HG02610 (cell line): ENCODE results near the gene CAPN5.
"Not testable (repeated sequence)": the region's sequence is repeated elsewhere in the genome, so short reads cannot be mapped to it uniquely, and the experiment has no call there.

Experiments
- ATAC-seq: cut with Tn5 transposase; IDR thresholded peaks from one replicate; pipeline ENCODE4 v1.9.1; 2021; ENCODE audit warnings: mild to moderate bottlenecking, moderate library complexity; ENCODE audit not compliant: unreplicated experiment

The CAPN5 gene

GRCh38 chr11:77066229-77067042, at the start of gene CAPN5:
Gene CAPN5 (plus strand): TSS chr11:77066971. CDS start chr11:77084887, 17,916 bp downstream.
- peak; percentile 91 for ATAC-seq

- ATAC-seq, result not testable (repeated sequence)
Measured at GRCh38 chr11:77018396-77018924, 48.3 kb upstream of the CAPN5 start.

- ATAC-seq, result no peak
Measured at GRCh38 chr11:77019976-77020595, 46.7 kb upstream of the CAPN5 start.

GRCh38 chr11:77020734-77021133, 46.0 kb upstream of the CAPN5 start:
- ATAC-seq, result no peak

- no peak for ATAC-seq
Measured at GRCh38 chr11:77024745-77025144, 42.0 kb upstream of the CAPN5 start.

- ATAC-seq, result no peak
Measured at GRCh38 chr11:77026221-77026620, 40.5 kb upstream of the CAPN5 start.

DNA sequence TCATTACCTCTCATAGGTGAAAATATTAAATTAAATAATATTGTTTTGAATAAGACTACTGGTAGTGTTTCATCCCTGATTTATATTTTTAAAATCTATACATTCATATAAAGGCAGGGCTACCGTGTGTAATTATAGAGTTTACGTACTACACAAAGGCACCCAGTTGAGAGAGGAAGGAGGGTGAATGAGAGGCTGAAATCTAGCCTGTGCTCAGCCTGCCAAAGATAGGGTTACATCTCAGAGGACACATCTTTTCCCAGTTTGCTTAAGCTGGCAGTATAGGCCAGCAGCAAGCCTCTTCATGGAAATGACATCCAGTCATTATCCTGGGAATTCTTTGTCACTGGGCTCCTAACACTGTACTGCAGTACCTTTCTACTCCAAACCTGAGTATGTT, 40.0 kb upstream of the CAPN5 start:
- no peak for ATAC-seq

GRCh38 chr11:77027275-77027674, 39.5 kb upstream of the CAPN5 start:
- no peak for ATAC-seq

- ATAC-seq, result no peak
Measured at GRCh38 chr11:77029829-77030228, 36.9 kb upstream of the CAPN5 start.

DNA sequence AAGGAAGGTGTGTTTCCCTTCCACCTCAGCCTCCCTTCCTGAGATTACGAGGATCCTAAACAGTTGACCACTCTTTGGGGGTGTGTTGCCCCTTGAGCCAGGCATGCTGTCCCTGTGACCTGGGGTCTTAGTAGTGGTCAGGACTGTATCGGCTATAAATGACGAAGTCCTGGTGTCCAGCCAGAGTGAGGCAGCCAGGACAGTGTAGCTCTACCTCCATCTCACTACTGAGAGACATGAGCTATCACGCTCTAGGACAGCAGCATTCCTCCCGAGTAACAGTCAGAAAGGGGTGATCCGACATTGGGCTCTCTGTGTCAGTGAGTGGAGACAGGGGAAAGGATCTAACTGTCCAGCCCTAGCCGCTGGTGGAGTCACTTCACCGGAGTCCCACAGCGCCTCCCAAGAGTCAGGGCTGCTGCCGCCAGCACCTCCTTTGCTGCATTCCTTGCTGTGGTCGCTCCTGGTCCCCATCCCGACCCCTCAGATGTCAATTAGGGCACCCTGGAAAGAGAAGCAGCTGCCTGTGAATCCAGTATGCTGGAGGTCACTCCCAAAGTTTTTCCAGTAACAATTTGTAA, 35.8 kb upstream of the CAPN5 start:
- ATAC-seq, result no peak

GRCh38 chr11:77031599-77031998, 35.2 kb upstream of the CAPN5 start:
- no peak for ATAC-seq

- no peak for ATAC-seq
Measured at GRCh38 chr11:77035039-77035438, 31.7 kb upstream of the CAPN5 start.

DNA sequence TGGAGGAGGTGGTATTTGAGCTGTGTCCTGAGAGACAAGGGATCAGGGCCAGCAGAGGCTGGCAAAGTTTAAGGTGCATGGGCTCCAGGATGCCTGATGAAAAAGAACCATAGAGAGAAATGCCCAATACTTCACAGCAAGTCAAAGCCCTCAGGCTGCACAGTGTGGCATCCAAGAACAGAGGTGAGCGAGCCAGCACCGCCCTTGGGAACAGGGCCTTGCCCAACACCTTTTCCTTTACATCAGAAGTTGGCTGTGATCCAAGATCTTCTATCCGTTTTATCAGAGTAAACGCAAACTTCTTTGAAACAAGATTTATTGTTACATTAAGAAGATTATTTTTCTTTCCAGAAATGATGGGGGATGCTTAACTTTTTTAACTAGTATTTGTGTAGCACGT, 31.2 kb upstream of the CAPN5 start:
- no peak for ATAC-seq

GRCh38 chr11:77036398-77036797, 30.4 kb upstream of the CAPN5 start:
- no peak for ATAC-seq

DNA sequence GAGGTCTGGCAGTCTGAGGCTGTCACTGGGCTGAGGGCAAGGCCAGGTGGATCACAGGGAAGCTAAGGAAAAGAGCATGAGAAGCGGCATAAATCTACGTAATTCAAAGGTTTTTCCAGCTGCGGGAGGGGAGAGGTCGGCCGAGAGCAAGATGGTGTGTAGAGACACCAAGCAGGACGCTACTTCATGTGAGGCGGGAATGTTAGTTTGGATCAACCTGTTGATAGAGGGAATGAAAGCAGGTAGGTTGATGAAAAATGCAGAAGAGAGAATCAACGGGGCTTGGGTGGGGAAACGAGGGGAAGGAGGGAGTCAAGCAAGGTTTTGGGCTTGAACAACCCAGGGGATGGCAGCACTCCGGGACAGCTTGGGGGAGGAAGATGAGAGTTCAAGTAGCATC, 29.7 kb upstream of the CAPN5 start:
- no peak for ATAC-seq

GRCh38 chr11:77038029-77038824, 28.5 kb upstream of the CAPN5 start:
- ATAC-seq, result no peak

- peak; percentile 48 for ATAC-seq
Measured at GRCh38 chr11:77038825-77039326, 27.9 kb upstream of the CAPN5 start.

DNA sequence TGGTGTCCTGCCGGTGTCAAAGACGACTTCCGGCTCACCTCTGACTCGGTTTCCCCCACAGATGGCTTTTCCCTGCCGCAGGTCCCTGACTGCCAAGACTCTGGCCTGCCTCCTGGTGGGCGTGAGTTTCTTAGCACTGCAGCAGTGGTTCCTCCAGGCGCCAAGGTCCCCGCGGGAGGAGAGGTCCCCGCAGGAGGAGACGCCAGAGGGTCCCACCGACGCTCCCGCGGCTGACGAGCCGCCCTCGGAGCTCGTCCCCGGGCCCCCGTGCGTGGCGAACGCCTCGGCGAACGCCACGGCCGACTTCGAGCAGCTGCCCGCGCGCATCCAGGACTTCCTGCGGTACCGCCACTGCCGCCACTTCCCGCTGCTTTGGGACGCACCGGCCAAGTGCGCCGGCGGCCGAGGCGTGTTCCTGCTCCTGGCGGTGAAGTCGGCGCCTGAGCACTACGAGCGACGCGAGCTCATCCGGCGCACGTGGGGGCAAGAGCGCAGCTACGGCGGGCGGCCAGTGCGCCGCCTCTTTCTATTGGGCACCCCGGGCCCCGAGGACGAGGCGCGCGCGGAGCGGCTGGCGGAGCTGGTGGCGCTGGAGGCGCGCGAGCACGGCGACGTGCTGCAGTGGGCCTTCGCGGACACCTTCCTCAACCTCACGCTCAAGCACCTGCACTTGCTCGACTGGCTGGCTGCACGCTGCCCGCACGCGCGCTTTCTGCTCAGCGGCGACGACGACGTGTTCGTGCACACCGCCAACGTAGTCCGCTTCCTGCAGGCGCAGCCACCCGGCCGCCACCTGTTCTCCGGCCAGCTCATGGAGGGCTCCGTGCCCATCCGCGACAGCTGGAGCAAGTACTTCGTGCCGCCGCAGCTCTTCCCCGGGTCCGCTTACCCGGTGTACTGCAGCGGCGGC, 27.0 kb upstream of the CAPN5 start:
- ATAC-seq, result no peak

DNA sequence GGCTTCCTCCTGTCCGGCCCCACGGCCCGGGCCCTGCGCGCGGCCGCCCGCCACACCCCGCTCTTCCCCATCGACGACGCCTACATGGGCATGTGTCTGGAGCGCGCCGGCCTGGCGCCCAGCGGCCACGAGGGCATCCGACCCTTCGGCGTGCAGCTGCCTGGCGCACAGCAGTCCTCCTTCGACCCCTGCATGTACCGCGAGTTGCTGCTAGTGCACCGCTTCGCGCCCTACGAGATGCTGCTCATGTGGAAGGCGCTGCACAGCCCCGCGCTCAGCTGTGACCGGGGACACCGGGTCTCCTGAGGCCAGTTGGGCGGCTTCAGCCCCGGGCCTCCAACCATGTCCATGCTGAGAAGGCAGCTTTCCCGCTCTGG, 26.4 kb upstream of the CAPN5 start:
- ATAC-seq, result no peak

DNA sequence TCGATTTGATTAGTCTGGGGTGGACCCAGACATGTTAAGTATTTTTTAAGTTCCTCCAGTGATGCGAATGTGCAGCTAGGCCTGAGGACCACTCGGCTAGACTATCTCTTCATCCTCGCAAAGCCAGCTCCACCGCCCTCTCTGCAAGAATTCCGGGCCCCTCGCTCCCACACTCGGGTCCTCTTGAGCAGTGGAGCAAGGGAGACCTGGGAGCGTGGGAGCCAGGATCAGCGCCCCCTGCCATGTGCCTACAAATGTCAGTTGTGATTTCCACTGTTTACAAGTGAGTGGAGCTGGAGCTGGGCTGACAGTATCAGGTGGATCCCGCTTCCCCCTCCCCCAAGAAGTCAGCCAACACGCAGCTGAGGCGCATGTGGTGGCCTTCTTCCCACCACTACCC, 25.9 kb upstream of the CAPN5 start:
- no peak for ATAC-seq
